ENCODE results near the gene BNC2.

DNA sequence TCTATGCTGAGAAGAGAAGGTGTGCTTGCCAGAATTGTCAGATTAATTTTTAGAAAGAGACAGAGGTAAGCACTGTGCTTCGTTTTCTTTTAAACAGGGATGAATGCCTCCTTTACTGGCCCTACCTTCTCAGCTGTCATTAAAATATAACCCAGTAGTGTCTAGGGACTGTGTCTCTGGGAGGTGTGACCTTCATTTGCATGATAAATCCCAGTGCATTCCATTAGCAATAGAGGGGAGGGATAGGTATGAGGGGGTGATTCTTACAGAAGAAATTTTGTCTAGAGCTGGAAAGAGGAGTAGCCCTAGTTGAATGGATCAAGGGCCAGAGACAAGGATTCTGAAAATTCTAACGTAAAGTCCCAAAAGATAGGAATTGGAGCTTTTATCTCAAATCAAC lies 351.5 kb downstream of the BNC2 start:
- TF ChIP-seq, protein P1, sequence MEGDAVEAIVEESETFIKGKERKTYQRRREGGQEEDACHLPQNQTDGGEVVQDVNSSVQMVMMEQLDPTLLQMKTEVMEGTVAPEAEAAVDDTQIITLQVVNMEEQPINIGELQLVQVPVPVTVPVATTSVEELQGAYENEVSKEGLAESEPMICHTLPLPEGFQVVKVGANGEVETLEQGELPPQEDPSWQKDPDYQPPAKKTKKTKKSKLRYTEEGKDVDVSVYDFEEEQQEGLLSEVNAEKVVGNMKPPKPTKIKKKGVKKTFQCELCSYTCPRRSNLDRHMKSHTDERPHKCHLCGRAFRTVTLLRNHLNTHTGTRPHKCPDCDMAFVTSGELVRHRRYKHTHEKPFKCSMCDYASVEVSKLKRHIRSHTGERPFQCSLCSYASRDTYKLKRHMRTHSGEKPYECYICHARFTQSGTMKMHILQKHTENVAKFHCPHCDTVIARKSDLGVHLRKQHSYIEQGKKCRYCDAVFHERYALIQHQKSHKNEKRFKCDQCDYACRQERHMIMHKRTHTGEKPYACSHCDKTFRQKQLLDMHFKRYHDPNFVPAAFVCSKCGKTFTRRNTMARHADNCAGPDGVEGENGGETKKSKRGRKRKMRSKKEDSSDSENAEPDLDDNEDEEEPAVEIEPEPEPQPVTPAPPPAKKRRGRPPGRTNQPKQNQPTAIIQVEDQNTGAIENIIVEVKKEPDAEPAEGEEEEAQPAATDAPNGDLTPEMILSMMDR (conservative IDR thresholded peaks at IDR 0.05): no peak
- no peak for TF ChIP-seq EZH2 (IDR thresholded peaks at IDR 0.05; ENCODE audit: low read depth)

Data from PC-9 (cell line).